SKM-1 (cell line): ENCODE measurements around the gene JPT2.
A peak's percentile ranks its signal among the peaks of the same experiment; 100 is the strongest.
"Not testable (repeated sequence)": the region's sequence is repeated elsewhere in the genome, so short reads cannot be mapped to it uniquely, and the experiment has no call there.

ENCODE experiments used
- DNase-seq: peaks from one replicate; lab custom pipeline; 2025; ENCODE audit not compliant: unreplicated experiment; lab: John Stamatoyannopoulos, UW

Gene JPT2

GRCh38 chr16:1705688-1706385 lies 27.8 kb downstream of the JPT2 start, which contains the start of gene MAPK8IP3:
Gene MAPK8IP3 (plus strand): TSS chr16:1706195. CDS start chr16:1706340, 145 bp downstream.
- DNase-seq, result peak; percentile 64

GRCh38 chr16:1706386-1707192 lies 28.5 kb downstream of the JPT2 start:
- no peak for DNase-seq

- no peak for DNase-seq
Measured at GRCh38 chr16:1707193-1707790, 29.2 kb downstream of the JPT2 start.

- no peak for DNase-seq
Measured at GRCh38 chr16:1708083-1708767, 30.1 kb downstream of the JPT2 start.

GRCh38 chr16:1708768-1709180 lies 30.7 kb downstream of the JPT2 start:
- DNase-seq, result no peak

- DNase-seq, result no peak
Measured at GRCh38 chr16:1709356-1709755, 31.3 kb downstream of the JPT2 start.

GRCh38 chr16:1710811-1711507 lies 32.9 kb downstream of the JPT2 start:
- DNase-seq, result no peak

- no peak for DNase-seq
Measured at GRCh38 chr16:1712791-1713261, 34.7 kb downstream of the JPT2 start.

- DNase-seq, result no peak
Measured at GRCh38 chr16:1713331-1713730, 35.3 kb downstream of the JPT2 start.

GRCh38 chr16:1713933-1714332 lies 35.9 kb downstream of the JPT2 start:
- DNase-seq, result no peak

- DNase-seq, result no peak
Measured at GRCh38 chr16:1715220-1715619, 37.1 kb downstream of the JPT2 start.

- not testable (repeated sequence) for DNase-seq
Measured at GRCh38 chr16:1718236-1718635, 40.2 kb downstream of the JPT2 start.

- DNase-seq, result peak; percentile 2
Measured at GRCh38 chr16:1719559-1720229, 41.6 kb downstream of the JPT2 start.

GRCh38 chr16:1721372-1721771 lies 43.3 kb downstream of the JPT2 start:
- DNase-seq, result no peak

- DNase-seq, result peak; percentile 22
Measured at GRCh38 chr16:1723450-1724147, 45.5 kb downstream of the JPT2 start.

GRCh38 chr16:1724491-1724890 lies 46.4 kb downstream of the JPT2 start:
- DNase-seq, result no peak

- DNase-seq, result no peak
Measured at GRCh38 chr16:1726661-1727502, 48.8 kb downstream of the JPT2 start.
